Subcutaneous abdominal adipose tissue (tissue), 5 donors: ENCODE results near the gene KMT2C.
A peak's percentile ranks its signal among the peaks of the same experiment; 100 is the strongest.
"Not testable (repeated sequence)": the region's sequence is repeated elsewhere in the genome, so short reads cannot be mapped to it uniquely, and the experiment has no call there.

ENCODE experiments used
- H3K27ac ChIP-seq: one replicate; pipeline ENCODE4 v1.7.0; 2013; ENCODE audit warnings: low read depth, mild to moderate bottlenecking, inconsistent platforms, low read length, moderate library complexity
- H3K27me3 ChIP-seq, 5 donors: one replicate each; pipeline ENCODE4 v1.7.0; 2013; ENCODE audit warnings: low read length in 5 of 5, inconsistent platforms in 1 of 5; ENCODE audit not compliant: control insufficient read depth in 5 of 5, insufficient read depth in 4 of 5
- H3K36me3 ChIP-seq, 5 donors: one replicate each; pipeline ENCODE4 v1.7.0; 2013; ENCODE audit warnings: low read length in 5 of 5; ENCODE audit not compliant: control insufficient read depth in 5 of 5, insufficient read depth in 5 of 5
- H3K4me1 ChIP-seq, 5 donors: one replicate each; pipeline ENCODE4 v1.7.0; 2013; ENCODE audit warnings: low read length in 5 of 5, mild to moderate bottlenecking in 3 of 5, moderate library complexity in 1 of 5; ENCODE audit not compliant: control insufficient read depth in 5 of 5, insufficient read depth in 5 of 5
- H3K4me3 ChIP-seq, 5 donors: one replicate each; pipeline ENCODE4 v1.7.0; 2013; ENCODE audit warnings: low read length in 5 of 5, low read depth in 1 of 5
- H3K9ac ChIP-seq, 5 donors: one replicate each; pipeline ENCODE4 v1.7.0; 2013; ENCODE audit warnings: low read length in 5 of 5, mild to moderate bottlenecking in 4 of 5, moderate library complexity in 3 of 5
- H3K9me3 ChIP-seq, 5 donors: one replicate each; pipeline ENCODE4 v1.7.0; 2013; ENCODE audit warnings: low read length in 5 of 5; ENCODE audit not compliant: control insufficient read depth in 5 of 5
- donor health status: healthy.
- donor health status: healthy.
- donor health status: healthy.
- donor health status: healthy.
- donor health status: healthy.

Gene KMT2C

GRCh38 chr7:152430854-152431253, 4.9 kb downstream of the KMT2C start:
- Histone ChIP-seq H3K4me3 (no peak overlapping the region), H3K27ac (no peak overlapping the region), H3K36me3 (no peaks in the 10 kb centered on the region), H3K9me3 (no peaks in the 10 kb centered on the region), H3K27me3 (no peaks in the 10 kb centered on the region), H3K9ac (no peak overlapping the region), H3K4me1 (peaks cover 0 to 40% (median 28%) of the 10 kb centered on the region in 5 donors)

- not testable (repeated sequence) for H3K4me3 ChIP-seq, H3K27ac ChIP-seq, H3K27me3 ChIP-seq, H3K9me3 ChIP-seq, H3K9ac ChIP-seq, H3K36me3 ChIP-seq
- peaks cover 0 to 46% (median 28%) of the 10 kb centered on the region in 5 donors for H3K4me1 ChIP-seq
These were observed 5.7 kb downstream of the KMT2C start for GRCh38 chr7:152430118-152430517.

GRCh38 chr7:152424348-152425108, 11.3 kb downstream of the KMT2C start:
- no peak overlapping the region for H3K4me3 ChIP-seq
- no peak overlapping the region for H3K9ac ChIP-seq
- peaks cover 0 to 14% (median 10%) of the 10 kb centered on the region in 5 donors for H3K9me3 ChIP-seq
- H3K27me3 ChIP-seq = no peaks in the 10 kb centered on the region
- peaks cover 0 to 4% (median 0%) of the 10 kb centered on the region in 5 donors for H3K36me3 ChIP-seq
- H3K4me1 ChIP-seq = peaks cover 0 to 37% (median 23%) of the 10 kb centered on the region in 5 donors
- no peak overlapping the region for H3K27ac ChIP-seq

- no peak overlapping the region for H3K4me3 ChIP-seq
- H3K27ac ChIP-seq = no peak overlapping the region
- H3K9me3 ChIP-seq = peaks cover 0 to 14% (median 10%) of the 10 kb centered on the region in 5 donors
- H3K9ac ChIP-seq = no peak overlapping the region
- H3K4me1 ChIP-seq = peaks cover 0 to 33% (median 22%) of the 10 kb centered on the region in 5 donors
- H3K36me3 ChIP-seq = peaks cover 0 to 4% (median 0%) of the 10 kb centered on the region in 5 donors
- H3K27me3 ChIP-seq = no peaks in the 10 kb centered on the region
These were observed 11.8 kb downstream of the KMT2C start for GRCh38 chr7:152423991-152424347.

GRCh38 chr7:152423171-152423570, 12.6 kb downstream of the KMT2C start:
- Histone ChIP-seq H3K4me1 (peaks cover 0 to 28% (median 16%) of the 10 kb centered on the region in 5 donors), H3K9me3 (peaks cover 0 to 14% (median 10%) of the 10 kb centered on the region in 5 donors)
- not testable (repeated sequence) for H3K9ac ChIP-seq, H3K4me3 ChIP-seq, H3K27me3 ChIP-seq, H3K27ac ChIP-seq, H3K36me3 ChIP-seq

- not testable (repeated sequence) for H3K27me3 ChIP-seq, H3K4me3 ChIP-seq, H3K36me3 ChIP-seq, H3K27ac ChIP-seq, H3K9ac ChIP-seq
- H3K4me1 ChIP-seq = peaks cover 0 to 16% (median 8%) of the 10 kb centered on the region in 5 donors
- peaks cover 0 to 14% (median 10%) of the 10 kb centered on the region in 5 donors for H3K9me3 ChIP-seq
These were observed 14.9 kb downstream of the KMT2C start for GRCh38 chr7:152420950-152421349.

- peaks cover 0 to 6% (median 5%) of the 10 kb centered on the region in 5 donors for H3K4me1 ChIP-seq
- H3K36me3 ChIP-seq = peaks cover 0 to 4% (median 0%) of the 10 kb centered on the region in 5 donors
- H3K4me3 ChIP-seq = no peak overlapping the region
- no peaks in the 10 kb centered on the region for H3K27me3 ChIP-seq
- peaks cover 0 to 14% (median 10%) of the 10 kb centered on the region in 5 donors for H3K9me3 ChIP-seq
- H3K27ac ChIP-seq = no peak overlapping the region
- H3K9ac ChIP-seq = no peak overlapping the region
These were observed 16.1 kb downstream of the KMT2C start for GRCh38 chr7:152419473-152420429.

- Histone ChIP-seq H3K9ac (no peak overlapping the region), H3K4me1 (peaks cover 0 to 8% (median 0%) of the 10 kb centered on the region in 5 donors), H3K27ac (no peak overlapping the region), H3K4me3 (no peak overlapping the region), H3K27me3 (no peaks in the 10 kb centered on the region), H3K36me3 (no peaks in the 10 kb centered on the region), H3K9me3 (no peaks in the 10 kb centered on the region)
These were observed 21.0 kb downstream of the KMT2C start for GRCh38 chr7:152414779-152415178.

- Histone ChIP-seq H3K4me3 (no peak overlapping the region), H3K4me1 (peaks cover 0 to 7% (median 0%) of the 10 kb centered on the region in 5 donors), H3K27me3 (no peaks in the 10 kb centered on the region), H3K36me3 (no peaks in the 10 kb centered on the region), H3K9ac (peak overlapping the region in 1 of 5 donors; percentile 1), H3K9me3 (peaks cover 0 to 2% (median 0%) of the 10 kb centered on the region in 5 donors), H3K27ac (no peak overlapping the region)
These were observed 24.4 kb downstream of the KMT2C start for GRCh38 chr7:152411389-152411788.

- H3K9me3 ChIP-seq = peaks cover 0 to 7% (median 4%) of the 10 kb centered on the region in 5 donors
- no peaks in the 10 kb centered on the region for H3K36me3 ChIP-seq
- H3K27me3 ChIP-seq = no peaks in the 10 kb centered on the region
- peaks cover 0 to 3% (median 0%) of the 10 kb centered on the region in 5 donors for H3K4me1 ChIP-seq
- no peak overlapping the region for H3K4me3 ChIP-seq
- no peak overlapping the region for H3K9ac ChIP-seq
- H3K27ac ChIP-seq = no peak overlapping the region
These were observed 29.3 kb downstream of the KMT2C start for GRCh38 chr7:152406491-152406890.
